ENCODE results near the gene SORCS1.

Gene SORCS1

GRCh38 chr10:106765241-106765754 is 399.2 kb downstream of the SORCS1 start:
- in situ Hi-C loops (cut with MboI; ENCODE audit: low sequenced_read_pairs) = no loop called here

GRCh38 chr10:106764360-106764759 is 400.1 kb downstream of the SORCS1 start:
- in situ Hi-C loops (cut with MboI; ENCODE audit: low sequenced_read_pairs) = no loop called here

- in situ Hi-C loops (cut with MboI; ENCODE audit: low sequenced_read_pairs) = no loop called here
These were observed 402.6 kb downstream of the SORCS1 start for GRCh38 chr10:106761906-106762305.

GRCh38 chr10:106757521-106757920 is 407.0 kb downstream of the SORCS1 start:
- in situ Hi-C loops (cut with MboI; ENCODE audit: low sequenced_read_pairs) = no loop called here

- in situ Hi-C loops (cut with MboI; ENCODE audit: low sequenced_read_pairs) = no loop called here
These were observed 413.4 kb downstream of the SORCS1 start for GRCh38 chr10:106751091-106751490.

GRCh38 chr10:106746868-106747267 is 417.6 kb downstream of the SORCS1 start:
- in situ Hi-C loops (cut with MboI; ENCODE audit: low sequenced_read_pairs) = no loop called here

- in situ Hi-C loops (cut with MboI; ENCODE audit: low sequenced_read_pairs) = no loop called here
These were observed 423.4 kb downstream of the SORCS1 start for GRCh38 chr10:106741006-106741530.

GRCh38 chr10:106740071-106740470 is 424.4 kb downstream of the SORCS1 start:
- in situ Hi-C loops (cut with MboI; ENCODE audit: low sequenced_read_pairs) = no loop called here

GRCh38 chr10:106734220-106734619 is 430.3 kb downstream of the SORCS1 start:
- in situ Hi-C loops (cut with MboI; ENCODE audit: low sequenced_read_pairs) = no loop called here

GRCh38 chr10:106728232-106728631 is 436.3 kb downstream of the SORCS1 start:
- in situ Hi-C loops (cut with MboI; ENCODE audit: low sequenced_read_pairs) = no loop called here

GRCh38 chr10:106727170-106727569 is 437.3 kb downstream of the SORCS1 start:
- in situ Hi-C loops (cut with MboI; ENCODE audit: low sequenced_read_pairs) = no loop called here

GRCh38 chr10:106722524-106722923 is 442.0 kb downstream of the SORCS1 start:
- in situ Hi-C loops (cut with MboI; ENCODE audit: low sequenced_read_pairs) = no loop called here

- in situ Hi-C loops (cut with MboI; ENCODE audit: low sequenced_read_pairs) = no loop called here
These were observed 443.8 kb downstream of the SORCS1 start for GRCh38 chr10:106720683-106721082.

GRCh38 chr10:106716381-106716780 is 448.1 kb downstream of the SORCS1 start:
- in situ Hi-C loops (cut with MboI; ENCODE audit: low sequenced_read_pairs) = no loop called here

GRCh38 chr10:106714734-106715555 is 449.6 kb downstream of the SORCS1 start:
- in situ Hi-C loops (cut with MboI; ENCODE audit: low sequenced_read_pairs) = no loop called here

- in situ Hi-C loops (cut with MboI; ENCODE audit: low sequenced_read_pairs) = no loop called here
These were observed 450.7 kb downstream of the SORCS1 start for GRCh38 chr10:106713846-106714245.

- in situ Hi-C loops (cut with MboI; ENCODE audit: low sequenced_read_pairs) = no loop called here
These were observed 451.5 kb downstream of the SORCS1 start for GRCh38 chr10:106712988-106713387.

GRCh38 chr10:106711313-106711906 is 453.1 kb downstream of the SORCS1 start:
- in situ Hi-C loops (cut with MboI; ENCODE audit: low sequenced_read_pairs) = no loop called here

GRCh38 chr10:106708506-106708905 is 456.0 kb downstream of the SORCS1 start:
- in situ Hi-C loops (cut with MboI; ENCODE audit: low sequenced_read_pairs) = no loop called here

- in situ Hi-C loops (cut with MboI; ENCODE audit: low sequenced_read_pairs) = no loop called here
These were observed 456.8 kb downstream of the SORCS1 start for GRCh38 chr10:106707657-106708056.

- in situ Hi-C loops (cut with MboI; ENCODE audit: low sequenced_read_pairs) = no loop called here
These were observed 458.4 kb downstream of the SORCS1 start for GRCh38 chr10:106706127-106706526.

- in situ Hi-C loops (cut with MboI; ENCODE audit: low sequenced_read_pairs) = no loop called here
These were observed 458.8 kb downstream of the SORCS1 start for GRCh38 chr10:106705681-106706100.

Data from HL-60/S4 (cell line).